K562 (cell line): ENCODE measurements around the gene CLDN5. TPM values are rescaled to one million over a fixed set of nuclear protein-coding genes. Genes with fewer than 3 reads are reported as not detected.

Source experiments
- CBX5 ChIP-seq: IDR thresholded peaks from 2 replicates; pipeline ENCODE4 v1.6.1; 2014; ENCODE audit warnings: low read depth, borderline replicate concordance
- DMBX1 ChIP-seq: fragments of 250-450 bp; sonication (Bioruptor Pico); IDR thresholded peaks from 2 replicates; pipeline ENCODE4 v1.8.0; 2022; ENCODE audit warnings: inconsistent platforms, mild to moderate bottlenecking, moderate library complexity, borderline replicate concordance
- EZH2 ChIP-seq: IDR thresholded peaks from 2 replicates; pipeline ENCODE4 v1.6.1; 2012; ENCODE audit warnings: low read depth, mild to moderate bottlenecking, inconsistent platforms, low read length, borderline replicate concordance
- KDM2B ChIP-seq: fragments of 250-450 bp; sonication (Bioruptor Pico); IDR thresholded peaks from 2 replicates; pipeline ENCODE4 v1.8.0; 2021; ENCODE audit warnings: mild to moderate bottlenecking, moderate library complexity
- LEF1 ChIP-seq: fragments of 450-650 bp; IDR thresholded peaks from 2 replicates; pipeline ENCODE4 v1.6.1; 2016; ENCODE audit warnings: mild to moderate bottlenecking
- MGA ChIP-seq: fragments of 450-650 bp; IDR thresholded peaks from 2 replicates; pipeline ENCODE4 v1.6.1; 2016; ENCODE audit warnings: mild to moderate bottlenecking, moderate library complexity
- SFPQ ChIP-seq: fragments of 200-400 bp; formaldehyde crosslinking; IDR thresholded peaks from 2 replicates; pipeline ENCODE4 v1.6.1; 2017; ENCODE audit warnings: mild to moderate bottlenecking, low read depth, low read length, moderate library complexity
- TBL1XR1 ChIP-seq, 2 experiments: IDR thresholded peaks; 2 replicates each; pipeline ENCODE4 v1.6.1; 2012; ENCODE audit warnings: improper control_type of control experiment in 2 of 2, low read length in 2 of 2, mild to moderate bottlenecking in 1 of 2
- ZC3H11A ChIP-seq: IDR thresholded peaks from 2 replicates; pipeline ENCODE4 v1.6.1; 2012; ENCODE audit warnings: low read depth, low read length, improper control_type of control experiment
- ZNF24 ChIP-seq: fragments of 450-650 bp; IDR thresholded peaks from 2 replicates; pipeline ENCODE4 v1.6.1; 2016
- ZNF395 ChIP-seq: fragments of 200-800 bp; sonication (Bioruptor generic); IDR thresholded peaks from 2 replicates; pipeline ENCODE4 v1.6.1; 2017; ENCODE audit warnings: missing genetic modification characterization, missing compliant biosample characterization
- ZSCAN29 ChIP-seq: fragments of 450-650 bp; IDR thresholded peaks from 2 replicates; pipeline ENCODE4 v1.6.1; 2017
- polyA plus RNA-seq, 8 experiments: library from polyadenylated mRNA; depleted of rRNA in 4 of 8; stranded (reverse) in 5 of 8; unstranded in 3 of 8; fragments of >200 nt; fragmentation: Nextera tagmentation in 2 of 8; fragmentation: Illumina TruSeq in 1 of 8; extraction: Ambion mirVana in 2 of 8; extraction: Trizol in 1 of 8; gene quantifications; 2 replicates each; pipeline versions ENCODE4 v1.2.1 to v1.2.3, GENCODE V29; 2011 to 2014; ENCODE audit warnings: inconsistent platforms in 1 of 8, missing spikeins in 1 of 8
- total RNA-seq, 7 experiments: library from RNA; depleted of rRNA in 6 of 7; stranded (reverse); fragments of >200 nt in 6 of 7; fragmentation: Illumina TruSeq in 2 of 7; extraction: Trizol in 2 of 7; gene quantifications; 2 replicates each; pipeline versions ENCODE4 v1.2.1 to v1.2.3, GENCODE V29; 2011 to 2021; ENCODE audit warnings: low replicate concordance in 1 of 7

The CLDN5 gene
- total and polyA plus RNA-seq, 9 of the 15 experiments (the other 6 are each of a cell fraction or from before 2014, with no cell fraction given) = 0.20 TPM; not detected in 8

GRCh38 chr22:19478901-19479354 lies 45.3 kb downstream of the CLDN5 start, which contains the start of gene UFD1 (continued):
- TF ChIP-seq EZH2 = no peak
- no peak for TF ChIP-seq ZSCAN29
- TF ChIP-seq MGA = no peak
- TF ChIP-seq KDM2B = peak; percentile 30; the same call in 1 of the 2 replicates
- no peak for TF ChIP-seq ZNF395
- TF ChIP-seq CBX5 = no peak
- TF ChIP-seq ZNF24 = no peak
- TF ChIP-seq ZC3H11A = peak; percentile 24; the same call in 1 of the 2 replicates
- TF ChIP-seq TBL1XR1 (IDR thresholded peaks at IDR 0.05; ENCODE audit: low read length in 2 of 2) = peak; percentile 69 to 96
- TF ChIP-seq SFPQ = no peak
- TF ChIP-seq DMBX1 = no peak
- no peak for TF ChIP-seq LEF1
